Measurements from ENCODE around the gene COX4I2. TPM values are rescaled to one million over a fixed set of nuclear protein-coding genes. Genes with fewer than 3 reads are reported as not detected.
"Not testable (repeated sequence)": the region's sequence is repeated elsewhere in the genome, so short reads cannot be mapped to it uniquely, and the experiment has no call there.

Gene COX4I2
- total RNA-seq, 3 donors from 2014 or later = 0.63 to 0.90 (median 0.76) TPM

DNA sequence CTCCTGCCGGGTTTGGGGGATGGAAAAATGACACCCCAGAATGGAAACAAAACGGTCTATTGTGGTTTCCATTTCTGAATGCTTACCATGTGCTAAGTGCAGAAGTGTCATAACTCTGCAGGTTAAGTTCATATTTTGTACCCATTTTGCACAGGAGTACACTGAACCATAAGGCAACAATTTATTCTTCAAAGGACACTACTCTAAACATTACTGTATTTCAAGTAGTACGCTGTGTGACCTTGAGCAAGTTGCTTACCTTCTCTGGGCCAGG is 42.4 kb upstream of the COX4I2 start:
- no peaks in the 10 kb centered on the region for H3K9me3 ChIP-seq
- ATAC-seq (no peak), DNase-seq (no peak)
- no peaks in the 10 kb centered on the region for H3K36me3 ChIP-seq (ENCODE audit: low read depth)
- H3K4me1 ChIP-seq (ENCODE audit: low read depth) = peaks cover 31% of the 10 kb centered on the region
- intact Hi-C loops (cut with DNase I, micrococcal nuclease) = no loop called here
- TF ChIP-seq, protein P1, sequence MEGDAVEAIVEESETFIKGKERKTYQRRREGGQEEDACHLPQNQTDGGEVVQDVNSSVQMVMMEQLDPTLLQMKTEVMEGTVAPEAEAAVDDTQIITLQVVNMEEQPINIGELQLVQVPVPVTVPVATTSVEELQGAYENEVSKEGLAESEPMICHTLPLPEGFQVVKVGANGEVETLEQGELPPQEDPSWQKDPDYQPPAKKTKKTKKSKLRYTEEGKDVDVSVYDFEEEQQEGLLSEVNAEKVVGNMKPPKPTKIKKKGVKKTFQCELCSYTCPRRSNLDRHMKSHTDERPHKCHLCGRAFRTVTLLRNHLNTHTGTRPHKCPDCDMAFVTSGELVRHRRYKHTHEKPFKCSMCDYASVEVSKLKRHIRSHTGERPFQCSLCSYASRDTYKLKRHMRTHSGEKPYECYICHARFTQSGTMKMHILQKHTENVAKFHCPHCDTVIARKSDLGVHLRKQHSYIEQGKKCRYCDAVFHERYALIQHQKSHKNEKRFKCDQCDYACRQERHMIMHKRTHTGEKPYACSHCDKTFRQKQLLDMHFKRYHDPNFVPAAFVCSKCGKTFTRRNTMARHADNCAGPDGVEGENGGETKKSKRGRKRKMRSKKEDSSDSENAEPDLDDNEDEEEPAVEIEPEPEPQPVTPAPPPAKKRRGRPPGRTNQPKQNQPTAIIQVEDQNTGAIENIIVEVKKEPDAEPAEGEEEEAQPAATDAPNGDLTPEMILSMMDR (IDR thresholded peaks at IDR 0.05) = no peak
- no peak overlapping the region for H3K4me3 ChIP-seq

DNA sequence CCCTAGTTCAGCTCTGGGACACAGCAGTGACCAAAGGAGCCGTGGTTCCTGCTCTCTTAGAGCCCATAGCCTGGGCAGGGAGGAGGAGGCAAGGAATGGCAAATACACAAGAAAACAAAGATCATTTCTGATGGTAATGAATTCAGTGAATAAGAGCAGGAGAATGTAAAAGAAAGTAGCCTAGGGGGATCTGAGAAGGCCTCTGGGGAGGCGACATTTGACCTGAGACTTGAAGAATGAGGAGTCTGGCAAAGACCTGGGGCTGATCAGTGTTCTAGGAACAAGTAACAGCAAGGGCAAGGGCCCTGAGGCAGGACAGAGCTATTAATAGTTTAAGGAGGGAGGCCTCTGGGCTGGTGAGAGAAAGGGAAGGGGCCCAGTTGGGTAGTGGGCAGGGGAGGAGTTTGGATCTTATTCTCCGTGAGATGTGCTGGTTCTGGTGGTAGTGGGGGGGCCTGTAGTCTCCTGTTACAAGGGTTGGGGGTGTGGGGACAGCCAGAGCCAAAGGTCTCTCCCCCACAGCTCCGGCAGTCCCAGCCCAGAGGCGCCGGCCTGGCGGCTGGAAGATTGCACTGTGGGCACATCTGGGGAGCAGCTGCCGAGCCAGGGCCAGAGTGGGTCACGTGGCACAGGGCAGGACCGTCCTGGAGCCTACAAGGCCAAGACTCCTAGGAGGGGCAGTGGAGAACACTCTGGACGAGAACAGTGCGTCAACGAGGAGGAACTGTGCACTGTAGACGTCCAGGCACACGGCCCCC is 41.9 kb upstream of the COX4I2 start:
- H3K4me1 ChIP-seq (ENCODE audit: low read depth) = peaks cover 31% of the 10 kb centered on the region
- intact Hi-C loops (cut with DNase I, micrococcal nuclease) = no loop called here
- DNase-seq (peak; percentile 88 to 90 (median 89)), ATAC-seq (peak; percentile 62)
- no peak overlapping the region for H3K4me3 ChIP-seq
- no peaks in the 10 kb centered on the region for H3K36me3 ChIP-seq (ENCODE audit: low read depth)
- TF ChIP-seq, protein P1 (IDR thresholded peaks at IDR 0.05) = no peak
- no peaks in the 10 kb centered on the region for H3K9me3 ChIP-seq

DNA sequence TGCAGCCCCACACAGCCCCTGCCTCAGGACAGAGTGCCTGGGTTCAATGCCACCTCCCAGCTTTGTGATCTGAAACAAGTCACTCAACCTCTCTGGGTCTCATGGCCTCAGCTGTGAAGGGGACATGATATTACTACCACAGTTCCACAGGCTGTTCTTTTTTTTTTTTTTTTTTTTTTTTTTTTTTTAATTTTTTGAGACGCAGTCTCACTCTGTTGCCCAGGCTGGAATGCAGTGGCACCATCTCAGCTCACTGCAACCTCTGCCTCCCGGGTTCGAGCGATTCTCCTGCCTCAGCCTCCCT is 41.3 kb upstream of the COX4I2 start:
- DNase-seq; H3K36me3 ChIP-seq (ENCODE audit: low read depth); H3K4me3 ChIP-seq; ATAC-seq; intact Hi-C loops (cut with DNase I, micrococcal nuclease); H3K9me3 ChIP-seq: not testable (repeated sequence)
- peaks cover 31% of the 10 kb centered on the region for H3K4me1 ChIP-seq (ENCODE audit: low read depth)

DNA sequence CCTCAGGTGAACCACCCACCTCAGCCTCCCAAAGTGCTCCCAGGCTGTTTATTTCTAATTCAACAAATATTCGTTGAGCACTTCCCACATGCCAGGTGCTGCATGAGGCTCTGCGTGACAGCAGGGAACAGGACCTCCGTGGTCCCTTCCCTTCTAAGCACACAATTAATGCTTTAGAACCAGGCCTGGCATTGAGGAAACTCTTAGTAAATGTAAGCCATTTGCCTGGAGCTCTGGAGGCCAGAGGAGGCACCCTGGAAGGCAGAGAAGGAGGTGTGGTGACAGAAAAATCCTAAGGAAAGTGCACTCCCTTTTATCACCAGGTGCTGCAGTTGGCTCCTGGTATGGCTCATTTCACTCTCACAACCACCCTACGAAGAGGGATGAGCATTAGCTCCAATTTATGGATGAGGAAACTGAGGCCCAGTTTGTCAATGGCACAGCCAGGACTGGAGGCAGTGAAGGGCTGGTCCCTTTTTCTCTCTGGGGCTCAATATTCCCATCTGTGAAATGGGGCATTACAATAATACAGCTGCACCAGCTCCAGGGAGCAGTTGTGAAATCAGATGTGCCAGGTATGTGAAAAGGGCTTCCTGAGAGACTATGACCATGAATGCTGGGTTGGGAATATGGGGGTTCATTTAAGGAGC is 40.8 kb upstream of the COX4I2 start:
- Histone ChIP-seq H3K9me3 (no peaks in the 10 kb centered on the region), H3K4me1 (ENCODE audit: low read depth) (peaks cover 31% of the 10 kb centered on the region), H3K36me3 (ENCODE audit: low read depth) (no peaks in the 10 kb centered on the region), H3K4me3 (no peak overlapping the region)
- ATAC-seq = no peak
- intact Hi-C loops (cut with DNase I, micrococcal nuclease) = no loop called here
- no peak for DNase-seq
- TF ChIP-seq, protein P1 (IDR thresholded peaks at IDR 0.05) = no peak

DNA sequence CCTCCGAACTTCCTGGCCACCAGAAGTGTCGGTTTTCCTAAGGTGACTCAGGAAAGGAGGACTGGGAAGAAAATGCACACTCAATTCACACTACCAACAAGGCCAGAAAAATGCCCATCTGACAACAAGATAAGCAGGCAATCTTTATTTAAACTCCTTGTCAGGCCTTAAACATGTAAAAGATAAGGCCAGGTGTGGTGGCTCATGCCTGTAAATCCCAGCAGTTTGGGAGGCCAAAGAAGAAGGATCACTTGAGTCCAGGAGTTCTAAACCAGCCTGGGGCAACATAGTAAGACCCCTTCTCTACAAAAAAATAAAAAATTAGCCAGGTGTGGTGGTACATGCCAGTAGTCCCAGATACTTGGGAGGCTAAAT is 40.2 kb upstream of the COX4I2 start:
- ATAC-seq = no peak
- Histone ChIP-seq H3K36me3 (ENCODE audit: low read depth) (no peaks in the 10 kb centered on the region), H3K9me3 (no peaks in the 10 kb centered on the region), H3K4me1 (ENCODE audit: low read depth) (peaks cover 31% of the 10 kb centered on the region), H3K4me3 (no peak overlapping the region)
- no peak for DNase-seq
- TF ChIP-seq, protein P1 (IDR thresholded peaks at IDR 0.05) = no peak
- intact Hi-C loops (cut with DNase I, micrococcal nuclease) = no loop called here

DNA sequence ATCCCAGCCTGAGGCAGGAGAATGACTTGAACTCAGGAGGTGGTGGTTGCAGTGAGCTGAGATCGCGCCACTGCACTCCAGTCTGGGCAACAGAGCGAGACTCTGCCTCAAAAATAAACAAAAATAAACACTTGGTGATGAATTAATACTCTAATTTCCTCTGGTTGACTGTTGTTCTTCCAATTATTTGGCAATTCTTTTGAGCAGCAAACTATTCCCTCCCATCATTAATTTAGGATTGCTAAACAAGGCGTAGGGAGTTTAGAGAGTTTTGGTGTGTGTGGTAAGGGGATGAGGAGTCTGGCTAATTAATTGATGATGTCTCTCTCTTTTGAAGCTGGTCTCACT is 35.3 kb upstream of the COX4I2 start:
- DNase-seq = no peak
- Histone ChIP-seq H3K36me3 (ENCODE audit: low read depth) (peaks cover 2% of the 10 kb centered on the region), H3K4me3 (no peak overlapping the region), H3K9me3 (no peaks in the 10 kb centered on the region), H3K4me1 (ENCODE audit: low read depth) (peaks cover 20% of the 10 kb centered on the region)
- intact Hi-C loops (cut with DNase I, micrococcal nuclease) = no loop called here
- TF ChIP-seq, protein P1 (IDR thresholded peaks at IDR 0.05) = no peak
- no peak for ATAC-seq

Measured in mucosa of descending colon (tissue), 3 donors.